ENCODE data around the gene SIRPG. TPM values are rescaled to one million over a fixed set of nuclear protein-coding genes. Genes with fewer than 3 reads are reported as not detected.
"Not testable (repeated sequence)": the region's sequence is repeated elsewhere in the genome, so short reads cannot be mapped to it uniquely, and the experiment has no call there.

The SIRPG gene
- not detected in 2 replicates for total RNA-seq (2014; rRNA removed; shearing (Covaris generic))
- not detected in 2 replicates for polyA plus RNA-seq (2015; cell fraction: cytosol; rRNA removed)
- polyA plus RNA-seq (2015; cell fraction: nucleus; rRNA removed): not detected in 2 replicates

- in situ Hi-C loops (cut with HindIII; ENCODE audit: low pct_unique_long_range_greater_than_20kb, low sequenced_read_pairs): no loop called here
- no peak for DNase-seq (ENCODE audit: low read depth, low spot score)
Measured at GRCh38 chr20:1657556-1658334, at the start of gene SIRPG. SIRPG (minus strand) TSS chr20:1657779; CDS start chr20:1657714, 65 bp downstream.

GRCh38 chr20:1706887-1707286 is 49.3 kb upstream of the SIRPG start:
- DNase-seq (ENCODE audit: low read depth, low spot score): peak; percentile 26
- in situ Hi-C loops (cut with HindIII; ENCODE audit: low pct_unique_long_range_greater_than_20kb, low sequenced_read_pairs): not testable (repeated sequence)

GRCh38 chr20:1706079-1706478 is 48.5 kb upstream of the SIRPG start:
- DNase-seq (ENCODE audit: low read depth, low spot score): no peak
- in situ Hi-C loops (cut with HindIII; ENCODE audit: low pct_unique_long_range_greater_than_20kb, low sequenced_read_pairs): no loop called here

GRCh38 chr20:1702855-1703254 is 45.3 kb upstream of the SIRPG start:
- in situ Hi-C loops (cut with HindIII; ENCODE audit: low pct_unique_long_range_greater_than_20kb, low sequenced_read_pairs): no loop called here
- DNase-seq (ENCODE audit: low read depth, low spot score): no peak

DNA sequence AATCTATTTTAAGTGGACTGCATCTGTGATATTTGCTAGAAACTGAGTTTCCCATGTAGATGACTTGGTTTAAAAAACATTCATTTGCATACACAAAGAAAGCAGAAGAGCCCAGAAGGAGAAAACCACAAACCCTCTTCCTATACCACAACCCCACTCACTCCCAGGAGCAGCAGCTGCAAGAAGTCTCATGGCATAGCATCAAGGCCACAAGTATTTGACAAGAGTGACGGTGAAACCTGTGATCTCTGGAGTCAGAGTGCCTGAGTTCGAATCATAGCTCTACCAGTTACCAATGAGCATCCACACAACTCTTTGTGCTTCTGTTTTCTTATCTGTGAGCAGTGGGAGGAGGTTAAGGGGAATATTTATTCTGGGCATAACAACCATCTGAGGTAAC is 44.7 kb upstream of the SIRPG start:
- in situ Hi-C loops (cut with HindIII; ENCODE audit: low pct_unique_long_range_greater_than_20kb, low sequenced_read_pairs): no loop called here
- DNase-seq (ENCODE audit: low read depth, low spot score): no peak

DNA sequence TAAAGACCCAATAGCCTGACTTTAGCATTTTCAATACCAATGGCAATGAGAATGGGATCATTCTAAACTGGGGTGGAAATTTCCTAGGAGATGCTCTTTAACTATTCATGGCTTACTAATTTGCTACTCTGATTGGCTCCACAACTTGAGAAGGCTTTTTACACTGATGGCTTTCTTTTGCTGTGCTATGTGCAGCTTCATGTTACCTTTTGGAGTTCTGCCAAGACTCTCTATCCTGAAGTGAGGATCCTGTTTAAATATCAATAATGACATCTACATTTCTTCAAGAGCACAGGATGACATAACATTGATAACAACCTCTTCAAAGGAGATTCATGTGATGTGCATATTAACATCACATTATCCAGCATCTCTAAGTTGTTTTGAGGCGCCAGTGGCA is 43.4 kb upstream of the SIRPG start:
- DNase-seq (ENCODE audit: low read depth, low spot score): no peak
- in situ Hi-C loops (cut with HindIII; ENCODE audit: low pct_unique_long_range_greater_than_20kb, low sequenced_read_pairs): no loop called here

- in situ Hi-C loops (cut with HindIII; ENCODE audit: low pct_unique_long_range_greater_than_20kb, low sequenced_read_pairs): no loop called here
- DNase-seq (ENCODE audit: low read depth, low spot score): no peak
Measured at GRCh38 chr20:1697592-1697991, 40.0 kb upstream of the SIRPG start.

GRCh38 chr20:1696521-1697209 is 39.1 kb upstream of the SIRPG start:
- DNase-seq (ENCODE audit: low read depth, low spot score): no peak
- in situ Hi-C loops (cut with HindIII; ENCODE audit: low pct_unique_long_range_greater_than_20kb, low sequenced_read_pairs): no loop called here

DNA sequence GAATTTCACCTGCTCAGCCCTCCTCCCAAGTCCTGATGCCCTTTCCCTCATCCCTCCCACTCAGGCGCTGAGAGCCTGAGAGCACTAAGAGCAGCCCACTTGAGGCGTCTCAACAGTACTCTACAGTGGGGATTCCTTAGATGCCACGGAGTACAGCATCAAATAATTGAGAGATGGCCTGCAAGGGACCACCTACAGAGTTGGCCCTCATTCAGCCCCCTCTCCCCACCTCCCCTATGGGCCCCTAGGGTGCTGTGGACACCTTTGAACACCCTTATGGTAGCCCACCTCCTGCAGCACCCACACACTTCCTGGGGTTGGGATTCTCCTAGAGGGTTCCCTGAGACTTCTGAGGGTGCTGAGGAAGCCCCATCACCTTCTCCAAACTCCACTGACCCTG is 37.1 kb upstream of the SIRPG start:
- no peak for DNase-seq (ENCODE audit: low read depth, low spot score)
- in situ Hi-C loops (cut with HindIII; ENCODE audit: low pct_unique_long_range_greater_than_20kb, low sequenced_read_pairs): no loop called here

DNA sequence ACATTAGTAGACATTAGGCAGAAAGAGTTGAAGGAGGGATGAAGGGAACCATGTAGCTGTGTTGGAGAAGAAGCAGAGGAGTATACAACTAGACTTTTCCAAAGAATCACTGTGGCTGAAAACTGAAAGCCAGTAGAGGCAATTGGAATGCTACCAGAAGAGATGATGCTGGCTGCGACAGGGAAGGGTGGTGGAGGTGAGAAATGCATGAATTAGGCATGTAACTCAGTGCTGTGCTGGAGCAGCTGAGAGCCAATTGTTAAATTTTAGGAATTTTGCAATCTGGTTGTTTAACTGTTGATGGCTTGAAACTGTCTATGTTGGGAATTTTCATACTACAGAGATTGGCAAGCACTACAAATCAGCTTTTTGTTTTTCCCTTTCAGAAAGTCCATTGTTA is 35.8 kb upstream of the SIRPG start:
- no peak for DNase-seq (ENCODE audit: low read depth, low spot score)
- in situ Hi-C loops (cut with HindIII; ENCODE audit: low pct_unique_long_range_greater_than_20kb, low sequenced_read_pairs): no loop called here

- DNase-seq (ENCODE audit: low read depth, low spot score): no peak
- in situ Hi-C loops (cut with HindIII; ENCODE audit: low pct_unique_long_range_greater_than_20kb, low sequenced_read_pairs): no loop called here
Measured at GRCh38 chr20:1689721-1690120, 32.1 kb upstream of the SIRPG start.

GRCh38 chr20:1688886-1689538 is 31.4 kb upstream of the SIRPG start:
- in situ Hi-C loops (cut with HindIII; ENCODE audit: low pct_unique_long_range_greater_than_20kb, low sequenced_read_pairs): no loop called here
- DNase-seq (ENCODE audit: low read depth, low spot score): no peak

- in situ Hi-C loops (cut with HindIII; ENCODE audit: low pct_unique_long_range_greater_than_20kb, low sequenced_read_pairs): no loop called here
- no peak for DNase-seq (ENCODE audit: low read depth, low spot score)
Measured at GRCh38 chr20:1687053-1687452, 29.5 kb upstream of the SIRPG start.

DNA sequence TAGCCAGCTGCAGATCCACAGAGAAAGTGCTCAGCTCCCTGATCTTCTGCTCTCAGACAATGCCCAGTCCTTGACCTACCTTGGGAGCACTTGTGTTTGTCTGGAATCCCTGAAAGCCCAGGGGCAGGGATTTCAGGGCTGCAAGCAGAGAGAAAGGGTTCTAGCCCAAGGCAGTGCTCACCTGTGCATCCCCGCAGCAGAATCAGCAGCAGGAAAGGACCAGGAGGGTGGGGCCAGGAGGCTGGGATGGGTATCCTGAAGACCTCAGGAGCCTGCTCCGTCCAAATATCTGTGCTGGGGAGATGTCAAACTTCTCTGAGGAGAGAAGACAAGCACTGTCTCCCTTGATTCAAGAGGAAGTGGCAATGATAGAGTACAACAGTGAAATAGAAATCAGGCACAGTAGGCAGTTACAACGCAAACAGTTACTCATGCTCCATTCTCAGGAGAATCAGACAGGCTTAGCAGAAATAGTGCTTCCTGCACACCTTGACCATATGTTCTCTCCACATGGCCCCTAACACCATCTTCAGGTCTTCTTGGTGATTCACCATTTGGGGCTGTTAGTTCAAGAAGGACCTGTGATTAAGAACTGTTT is 28.7 kb upstream of the SIRPG start:
- no peak for DNase-seq (ENCODE audit: low read depth, low spot score)
- in situ Hi-C loops (cut with HindIII; ENCODE audit: low pct_unique_long_range_greater_than_20kb, low sequenced_read_pairs): no loop called here

- in situ Hi-C loops (cut with HindIII; ENCODE audit: low pct_unique_long_range_greater_than_20kb, low sequenced_read_pairs): no loop called here
- DNase-seq (ENCODE audit: low read depth, low spot score): no peak
Measured at GRCh38 chr20:1685304-1686052, 27.9 kb upstream of the SIRPG start.

DNA sequence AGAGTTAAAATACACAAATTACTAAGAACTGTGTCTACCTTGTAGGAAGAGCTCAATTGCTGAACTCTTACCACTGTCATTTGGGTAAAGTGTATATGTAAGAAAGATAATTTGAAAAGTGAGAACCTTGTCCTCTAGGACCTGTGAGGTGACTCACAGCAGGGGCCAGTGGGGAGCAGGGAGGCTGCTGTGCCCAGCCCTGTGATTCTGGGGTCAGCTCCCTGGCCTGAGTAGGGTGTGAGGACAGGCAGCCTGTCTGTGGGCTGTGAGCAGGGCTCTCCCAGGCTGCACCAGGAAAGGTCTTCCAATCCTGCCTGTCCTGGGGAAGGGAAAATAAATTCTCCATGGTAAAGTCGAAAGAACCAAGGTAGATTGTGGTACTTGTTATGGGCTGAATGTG is 27.3 kb upstream of the SIRPG start:
- in situ Hi-C loops (cut with HindIII; ENCODE audit: low pct_unique_long_range_greater_than_20kb, low sequenced_read_pairs): no loop called here

GRCh38 chr20:1676650-1677049 is 19.1 kb upstream of the SIRPG start:
- no peak for DNase-seq (ENCODE audit: low read depth, low spot score)
- in situ Hi-C loops (cut with HindIII; ENCODE audit: low pct_unique_long_range_greater_than_20kb, low sequenced_read_pairs): no loop called here

More for the DNA sequence above, 27.3 kb upstream of the SIRPG start:
- no peak for DNase-seq (ENCODE audit: low read depth, low spot score)
